Right lobe of liver (tissue), 6 donors: Measurements from ENCODE around the gene CNBD2. TPM values are rescaled to one million over a fixed set of nuclear protein-coding genes. Genes with fewer than 3 reads are reported as not detected.

ENCODE experiments used
- ATAC-seq, 4 donors: fragments of 200-7000 bp; cut with Tn5 transposase; one replicate each; pipeline ENCODE4 v1.9.1; 2020; ENCODE audit warnings: mild to moderate bottlenecking in 4 of 4, moderate library complexity in 4 of 4
- DNase-seq, 3 donors: peaks; one replicate each; pipeline ENCODE4 v3.0.0-alpha.2; 2020
- H3K27ac ChIP-seq, 3 donors: fragments of 200-600 bp; one replicate each; pipeline ENCODE4 v1.8.0; 2022
- H3K27me3 ChIP-seq, 2 donors: fragments of 200-600 bp; one replicate each; pipeline ENCODE4 v1.8.0; 2022
- H3K36me3 ChIP-seq, 4 donors: fragments of 200-600 bp; sonication (generic) in 1 of 4; one replicate each; pipeline versions ENCODE4 v1.5.1 to v1.8.0; 2017 to 2022; ENCODE audit warnings: control low read depth in 1 of 4
- H3K4me1 ChIP-seq, 4 donors: fragments of 200-600 bp; sonication (generic) in 1 of 4; one replicate each; pipeline versions ENCODE4 v1.5.1 to v1.8.0; 2017 to 2022; ENCODE audit warnings: control low read depth in 1 of 4
- H3K4me3 ChIP-seq, 3 donors: fragments of 200-600 bp; one replicate each; pipeline ENCODE4 v1.8.0; 2022
- H3K9me3 ChIP-seq, 4 donors: fragments of 200-600 bp; sonication (generic) in 1 of 4; one replicate each; pipeline versions ENCODE4 v1.5.1 to v1.8.0; 2017 to 2022; ENCODE audit warnings: control low read depth in 1 of 4
- CTCF ChIP-seq, 4 donors: fragments of 200-600 bp in 3 of 4; fragments of 450-650 bp in 1 of 4; IDR thresholded peaks; one replicate each; pipeline versions ENCODE4 v1.5.1 to v1.8.0; 2016 to 2022; ENCODE audit warnings: antibody characterized with exemption in 4 of 4, mild to moderate bottlenecking in 2 of 4
- POLR2A ChIP-seq: fragments of 450-650 bp; IDR thresholded peaks from one replicate; pipeline ENCODE4 v1.6.1; 2017; ENCODE audit warnings: antibody characterized with exemption, mild to moderate bottlenecking
- WGBS: methylation state at CpG from one replicate; pipeline ENCODE4 v1.1.6; 2018; ENCODE audit warnings: low coverage, low lambda C conversion rate; ENCODE audit not compliant: insufficient coverage; ENCODE audit errors: missing lambda C conversion rate; 5-methylcytosine and 5-hydroxymethylcytosine counted together
- intact Hi-C, 2 donors: fragments of 100-400 bp; cut with DNase I; formaldehyde crosslinking; loops; one replicate each; pipeline versions ENCODE4 v1.11.2 to v1.14.1; 2022
- total RNA-seq, 6 experiments: library from RNA; depleted of rRNA in 2 of 6; stranded (reverse); fragments of >200 nt in 2 of 6; fragmentation: NEBNext Ultra II Directional in 3 of 6; extraction: Animal tissue kit (Norgen Biotek cat#: 25700) in 3 of 6; gene quantifications; one replicate each; pipeline versions ENCODE4 v1.1.0 to v1.2.4, GENCODE V29; 2016 to 2023
- donor health status: DM: no; HTN: yes; CAD: no.
- donor health status: DM: no; HTN: no; CAD: no.
- donor health status: DM: no; HTN: no; CAD: no.
- donor health status: DM: no; HTN: yes; CAD: no.
- donor health status: DM: no; HTN: yes; CAD: no.

Gene CNBD2
- total RNA-seq, 6 experiments from 2014 or later, result 1.6 to 2.2 (median 1.9) TPM

GRCh38 chr20:35972462-35972861, 4.1 kb downstream of the CNBD2 start:
- no peaks in the 10 kb centered on the region for H3K4me1 ChIP-seq
- no peak for DNase-seq
- WGBS, result 89% methylated on average over 4 of the region's 4 CpGs
- no peaks in the 10 kb centered on the region for H3K9me3 ChIP-seq
- no peaks in the 10 kb centered on the region for H3K27me3 ChIP-seq
- no peak overlapping the region for H3K27ac ChIP-seq
- no peak overlapping the region for H3K4me3 ChIP-seq
- TF ChIP-seq CTCF (IDR thresholded peaks at IDR 0.05) (no peak), POLR2A (no peak)
- intact Hi-C loops, result no loop called here
- ATAC-seq, result no peak
- H3K36me3 ChIP-seq, result no peaks in the 10 kb centered on the region

GRCh38 chr20:35974256-35974655, 5.9 kb downstream of the CNBD2 start:
- intact Hi-C loops, result no loop called here
- DNase-seq (no peak), ATAC-seq (no peak)
- Histone ChIP-seq H3K27ac (no peak overlapping the region), H3K9me3 (no peaks in the 10 kb centered on the region), H3K36me3 (no peaks in the 10 kb centered on the region), H3K27me3 (no peaks in the 10 kb centered on the region), H3K4me1 (no peaks in the 10 kb centered on the region), H3K4me3 (no peak overlapping the region)
- WGBS, result 44% methylated on average over 2 of the region's 4 CpGs
- TF ChIP-seq POLR2A (no peak), CTCF (IDR thresholded peaks at IDR 0.05) (no peak)

GRCh38 chr20:35975576-35976373, 7.4 kb downstream of the CNBD2 start:
- 66% methylated on average over 9 of the region's 9 CpGs for WGBS
- Histone ChIP-seq H3K9me3 (no peaks in the 10 kb centered on the region), H3K27ac (no peak overlapping the region), H3K4me1 (no peaks in the 10 kb centered on the region), H3K36me3 (no peaks in the 10 kb centered on the region), H3K27me3 (no peaks in the 10 kb centered on the region), H3K4me3 (no peak overlapping the region)
- TF ChIP-seq CTCF (IDR thresholded peaks at IDR 0.05), result no peak
- TF ChIP-seq POLR2A, result no peak
- intact Hi-C loops, result no loop called here
- ATAC-seq (no peak), DNase-seq (no peak)

GRCh38 chr20:35978041-35978513, 9.7 kb downstream of the CNBD2 start:
- TF ChIP-seq POLR2A (no peak), CTCF (IDR thresholded peaks at IDR 0.05) (no peak)
- Histone ChIP-seq H3K9me3 (no peaks in the 10 kb centered on the region), H3K4me3 (no peak overlapping the region), H3K27ac (no peak overlapping the region), H3K27me3 (no peaks in the 10 kb centered on the region), H3K4me1 (no peaks in the 10 kb centered on the region), H3K36me3 (no peaks in the 10 kb centered on the region)
- ATAC-seq (no peak), DNase-seq (no peak)
- 70% methylated on average over 2 of the region's 9 CpGs for WGBS
- intact Hi-C loops, result no loop called here
